Heart right ventricle (tissue), 16 donors: ENCODE results near the gene SNX33. TPM values are rescaled to one million over a fixed set of nuclear protein-coding genes. Genes with fewer than 3 reads are reported as not detected.
"Not testable (repeated sequence)": the region's sequence is repeated elsewhere in the genome, so short reads cannot be mapped to it uniquely, and the experiment has no call there.

Experiments used
- ATAC-seq, 8 donors: fragments of 200-7000 bp; cut with Tn5 transposase; one replicate each; pipeline ENCODE4 v1.9.1; 2020; ENCODE audit warnings: mild to moderate bottlenecking in 8 of 8, moderate library complexity in 8 of 8, moderate number of reproducible peaks in 1 of 8
- DNase-seq, 2 donors: peaks; one replicate each; pipeline ENCODE4 v3.0.0-alpha.2; 2020
- H3K27ac ChIP-seq, 10 donors: fragments of 200-600 bp; sonication (generic) in 2 of 10; one replicate each; pipeline versions ENCODE4 v1.5.0 to v1.8.0; 2020 to 2022; ENCODE audit warnings: mild to moderate bottlenecking in 3 of 10
- H3K27me3 ChIP-seq, 7 donors: fragments of 200-600 bp; one replicate each; pipeline ENCODE4 v1.8.0; 2021 to 2022; ENCODE audit warnings: mild to moderate bottlenecking in 2 of 7
- H3K36me3 ChIP-seq, 9 donors: fragments of 200-600 bp; sonication (generic) in 1 of 9; one replicate each; pipeline versions ENCODE4 v1.5.0 to v1.8.0; 2020 to 2022; ENCODE audit warnings: mild to moderate bottlenecking in 2 of 9
- H3K4me1 ChIP-seq, 9 donors: fragments of 200-600 bp; sonication (generic) in 1 of 9; one replicate each; pipeline versions ENCODE4 v1.5.0 to v1.8.0; 2020 to 2022; ENCODE audit warnings: mild to moderate bottlenecking in 4 of 9
- H3K4me3 ChIP-seq, 10 donors: fragments of 200-600 bp; sonication (generic) in 2 of 10; one replicate each; pipeline versions ENCODE4 v1.5.0 to v1.8.0; 2020 to 2022; ENCODE audit warnings: mild to moderate bottlenecking in 7 of 10, moderate library complexity in 2 of 10
- H3K9me3 ChIP-seq, 11 donors: fragments of 200-600 bp in 10 of 11; sonication (generic) in 2 of 11; one replicate each; pipeline versions ENCODE4 v1.5.0 to v1.8.0; 2013 to 2022; ENCODE audit warnings: mild to moderate bottlenecking in 2 of 11, control low read depth in 1 of 11, moderate library complexity in 1 of 11
- CTCF ChIP-seq, 9 donors: fragments of 200-600 bp; sonication (generic) in 2 of 9; IDR thresholded peaks; one replicate each; pipeline versions ENCODE4 v1.5.0 to v1.8.0; 2021 to 2022; ENCODE audit warnings: antibody characterized with exemption in 9 of 9, mild to moderate bottlenecking in 5 of 9, moderate library complexity in 1 of 9
- WGBS, 2 donors: extraction: QIAGEN DNeasy Blood & Tissue Kit; methylation state at CpG; one replicate each; pipeline ENCODE4 v1.1.7; 2013; ENCODE audit warnings: inconsistent platforms in 1 of 2; 5-methylcytosine and 5-hydroxymethylcytosine counted together
- intact Hi-C, 10 donors: fragments of 100-400 bp; cut with DNase I; formaldehyde crosslinking; loops; one replicate each; pipeline versions ENCODE4 v1.11.1 to v1.14.2; 2022
- polyA plus RNA-seq, 2 donors: library from polyadenylated mRNA; stranded (reverse); fragments of 200-250 nt; gene quantifications; one replicate each; pipeline ENCODE4 v1.2.3, GENCODE V29; 2013
- total RNA-seq, 10 donors: library from RNA; stranded (reverse); fragmentation: NEBNext Ultra II Directional in 3 of 10; extraction: Animal tissue kit (Norgen Biotek cat#: 25700) in 3 of 10; gene quantifications; one replicate each; pipeline versions ENCODE4 v1.2.1 to v1.2.4, GENCODE V29; 2021 to 2023
- donor health status: Arrhythmogenic right ventricular cardiomyopathy.
- donor health status: ischemic (EF 13 %, LVEDD 7.1; RV severe dilation, severe dysfunction).
- donor health status: healthy with polysubstance abuse.
- donor health status: DM: no; HTN: yes; CAD: no.
- donor health status: DM: no; HTN: no; CAD: no.
- donor health status: ischemic (EF 25% LVEDD 6.9; RV normal size, moderate dysfunction).
- donor health status: ischemic (EF 25% LVEDD 5.7; RV mildly dilated, moderate dysfunction).
- donor health status: healthy.
- donor health status: DM: yes; HTN: yes; CAD: no.
- donor health status: Ischemic cardiomyopathy.
- donor health status: ischemic (EF 35%, LVEDD 5.7; RV mildly dilated, moderate dysfunction).
- donor health status: nonischemic (EF 11% LVEDD 7.7; RV severe dilation, severe dysfunction).
- donor health status: DM: yes; HTN: yes; CAD: no.
- donor health status: PGD.
- donor health status: ischemic (EF 29% LVEDD 5.4; RV normal size, mild dysfunction).
- donor health status: nonischemic (EF 23%, LVEDD 6.1; RV moderate dilation, normal function).

Gene SNX33
- total and polyA plus RNA-seq, 12 donors: 7.4 to 14.8 (median 9.7) TPM

GRCh38 chr15:75682181-75683135, 34.7 kb downstream of the SNX33 start:
- 89 to 90% methylated on average over 33 to 40 of the region's 40 CpGs for WGBS, 2 donors
- Histone ChIP-seq H3K27me3 (no peaks in the 10 kb centered on the region), H3K9me3 (no peaks in the 10 kb centered on the region), H3K27ac (no peak overlapping the region), H3K4me3 (no peak overlapping the region), H3K36me3 (peaks cover 0 to 45% (median 0%) of the 10 kb centered on the region in 9 donors), H3K4me1 (peaks cover 0 to 16% (median 5%) of the 10 kb centered on the region in 9 donors)
- ATAC-seq: no peak
- DNase-seq: no peak
- intact Hi-C loops: loop anchor here in 8 of 10 donors (5.0 to 10.0 kb wide), 5 partner anchors 45 to 175 kb away; no protein-coding TSS in a partner anchor
- no peak for TF ChIP-seq CTCF (IDR thresholded peaks at IDR 0.05)

GRCh38 chr15:75683646-75684312, 36.1 kb downstream of the SNX33 start:
- H3K9me3 ChIP-seq, H3K4me3 ChIP-seq, H3K27me3 ChIP-seq, H3K27ac ChIP-seq: not testable (repeated sequence)
- WGBS, 2 donors: 21 to 22% methylated on average over 14 of the region's 14 CpGs
- H3K36me3 ChIP-seq: peaks cover 0 to 52% (median 0%) of the 10 kb centered on the region in 9 donors
- DNase-seq: peak; percentile 60 to 71
- intact Hi-C loops: loop anchor here in 8 of 10 donors (2.0 to 10.0 kb wide), 6 partner anchors 46 to 176 kb away; no protein-coding TSS in a partner anchor
- peaks cover 0 to 16% (median 5%) of the 10 kb centered on the region in 9 donors for H3K4me1 ChIP-seq
- peak; percentile 43 to 81 (median 75) for ATAC-seq
- TF ChIP-seq CTCF (IDR thresholded peaks at IDR 0.05): peak; percentile 73 to 89 (median 83)

GRCh38 chr15:75684648-75685047, 36.9 kb downstream of the SNX33 start:
- intact Hi-C loops: loop anchor here in 9 of 10 donors (2.0 to 10.0 kb wide), 7 partner anchors 43 to 177 kb away; no protein-coding TSS in a partner anchor
- 88 to 89% methylated on average over 10 of the region's 10 CpGs for WGBS, 2 donors
- peaks cover 0 to 49% (median 0%) of the 10 kb centered on the region in 9 donors for H3K36me3 ChIP-seq

More at GRCh38 chr15:75684648-75685047, 36.9 kb downstream of the SNX33 start:
- DNase-seq (no peak), ATAC-seq (no peak)
- no peak overlapping the region for H3K4me3 ChIP-seq
- H3K9me3 ChIP-seq: no peaks in the 10 kb centered on the region
- H3K27ac ChIP-seq: no peak overlapping the region
- H3K27me3 ChIP-seq: no peaks in the 10 kb centered on the region
- no peak for TF ChIP-seq CTCF (IDR thresholded peaks at IDR 0.05)
- peaks cover 0 to 16% (median 5%) of the 10 kb centered on the region in 9 donors for H3K4me1 ChIP-seq
